ENCODE measurements around the gene UBAP2. TPM values are rescaled to one million over a fixed set of nuclear protein-coding genes. Genes with fewer than 3 reads are reported as not detected.

Gene UBAP2
- polyA plus RNA-seq, 1 of the 3 experiments (the other 2 are of a cell fraction), result 15.8 TPM

GRCh38 chr9:34070606-34071324 is 22.1 kb upstream of the UBAP2 start:
- Histone ChIP-seq H3K27ac (ENCODE audit: low read depth in 2 of 2, low read length in 1 of 2) (0 out of 4 replicates have a peak overlapping the region, but pooled peaks of 1 of the 2 experiments have one; percentile 5), H3K36me3 (replicated peaks in 1 of 2; ENCODE audit: control insufficient read depth in 1 of 2, insufficient read depth in 2 of 2, low read length in 1 of 2) (no peaks in the 10 kb centered on the region), H3K9me3 (no peaks in the 10 kb centered on the region), H2AFZ (ENCODE audit: low read depth) (no peak overlapping the region; the same call in 1 of the 2 replicates), H3K9ac (no peak overlapping the region), H3K79me2 (ENCODE audit: insufficient read depth) (no peaks in the 10 kb centered on the region), H3K4me2 (no peak overlapping the region), H3F3A (replicated peaks; ENCODE audit: insufficient read depth) (peaks cover 5% of the 10 kb centered on the region), H3K27me3 (ENCODE audit: insufficient read depth) (no peaks in the 10 kb centered on the region), H3K4me1 (ENCODE audit: control insufficient read depth in 1 of 2, insufficient read depth in 2 of 2, low read depth in 1 of 2, low read length in 1 of 2) (no peaks in the 10 kb centered on the region), H3K4me3 (ENCODE audit: low read depth in 2 of 2, low read length in 1 of 2) (no peak overlapping the region), H4K20me1 (ENCODE audit: insufficient read depth) (no peaks in the 10 kb centered on the region), H3K9me2 (no peaks in the 10 kb centered on the region)
- 85% methylated on average over 5 of the region's 5 CpGs for WGBS (ENCODE audit: low lambda C conversion rate)
- no peak for DNase-seq
- no peak for TF ChIP-seq FOXJ3 (CRISPR knock-in tag; IDR thresholded peaks at IDR 0.05)
- TF ChIP-seq RXRA (IDR thresholded peaks at IDR 0.05; ENCODE audit: borderline replicate concordance, low read depth), result no peak
- ChIA-PET POLR2A (no interaction called here), CTCF (interaction anchor here (1.6 kb wide), 1 partner anchor 14 kb away, joined by 3 read pairs; no protein-coding TSS in a partner anchor)

- Histone ChIP-seq H2AFZ (ENCODE audit: low read depth) (no peak overlapping the region), H3K4me1 (ENCODE audit: control insufficient read depth in 1 of 2, insufficient read depth in 2 of 2, low read depth in 1 of 2, low read length in 1 of 2) (no peaks in the 10 kb centered on the region), H3K9me3 (no peaks in the 10 kb centered on the region), H3F3A (replicated peaks; ENCODE audit: insufficient read depth) (peaks cover 5% of the 10 kb centered on the region), H4K20me1 (ENCODE audit: insufficient read depth) (no peaks in the 10 kb centered on the region), H3K9ac (no peak overlapping the region), H3K4me3 (ENCODE audit: low read depth in 2 of 2, low read length in 1 of 2) (no peak overlapping the region), H3K79me2 (ENCODE audit: insufficient read depth) (no peaks in the 10 kb centered on the region), H3K27ac (ENCODE audit: low read depth in 2 of 2, low read length in 1 of 2) (no peak overlapping the region), H3K36me3 (replicated peaks in 1 of 2; ENCODE audit: control insufficient read depth in 1 of 2, insufficient read depth in 2 of 2, low read length in 1 of 2) (no peaks in the 10 kb centered on the region), H3K27me3 (ENCODE audit: insufficient read depth) (no peaks in the 10 kb centered on the region), H3K9me2 (no peaks in the 10 kb centered on the region), H3K4me2 (no peak overlapping the region)
- POLR2A ChIA-PET, result no interaction called here
- WGBS (ENCODE audit: low lambda C conversion rate), result 85% methylated on average over 6 of the region's 6 CpGs
- CTCF ChIA-PET, result interaction anchor here (1.6 kb wide), 1 partner anchor 15 kb away, joined by 3 read pairs; no protein-coding TSS in a partner anchor
- TF ChIP-seq NFIC (IDR thresholded peaks at IDR 0.05; ENCODE audit: borderline replicate concordance) (no peak), FOSL2 (IDR thresholded peaks at IDR 0.05; ENCODE audit: borderline replicate concordance, low read depth) (no peak), FOXJ3 (CRISPR knock-in tag; IDR thresholded peaks at IDR 0.05) (no peak), MAX (IDR thresholded peaks at IDR 0.05; ENCODE audit: low read depth) (no peak), TEAD4 (IDR thresholded peaks at IDR 0.05; ENCODE audit: borderline replicate concordance, insufficient read depth) (no peak), USF2 (IDR thresholded peaks at IDR 0.05; ENCODE audit: borderline replicate concordance, low read depth, low read length) (no peak), TAF1 (IDR thresholded peaks at IDR 0.05; ENCODE audit: borderline replicate concordance, low read depth, low read length) (no peak), GABPA (IDR thresholded peaks at IDR 0.05; ENCODE audit: low read depth) (no peak), POLR2AphosphoS5 (IDR thresholded peaks at IDR 0.05; ENCODE audit: low read depth, low read length) (no peak), RCOR1 (IDR thresholded peaks at IDR 0.05; ENCODE audit: low read length) (no peak), EP300 (IDR thresholded peaks at IDR 0.05; ENCODE audit: borderline replicate concordance in 1 of 2, low read depth in 1 of 2, low read length in 1 of 2) (no peak)
- DNase-seq, result no peak
These were observed 21.1 kb upstream of the UBAP2 start for GRCh38 chr9:34069831-34070230.
